ENCODE results near the gene DGKI.

DGKI gene

DNA sequence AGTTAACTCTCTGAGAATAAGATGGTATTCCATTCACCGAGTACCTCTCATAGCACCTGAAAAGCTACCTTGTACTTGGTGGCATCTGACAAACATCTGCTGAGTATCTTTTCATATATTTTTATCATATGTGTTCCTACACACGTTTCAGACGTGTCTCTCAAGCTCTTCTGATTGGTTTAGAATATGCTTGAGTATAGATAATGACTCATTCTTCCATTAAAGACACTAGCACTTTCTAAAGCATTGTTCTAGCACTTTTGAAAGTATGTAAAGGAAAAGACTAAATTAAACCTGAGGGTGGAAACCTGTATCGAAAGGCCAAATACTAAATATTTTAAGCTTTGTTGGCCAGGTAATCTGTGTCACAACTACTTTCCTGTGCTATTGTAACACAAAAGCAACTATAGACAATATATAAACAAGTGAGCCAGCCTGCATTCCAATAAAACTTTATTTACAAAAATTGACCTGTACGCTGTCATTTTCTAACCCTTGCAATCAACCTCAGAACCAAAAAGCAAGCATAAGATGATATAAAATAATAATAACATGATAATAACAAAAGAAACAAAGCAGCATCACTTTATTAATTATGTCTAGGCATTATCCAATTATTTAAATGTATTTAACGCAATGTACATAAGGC lies 95.3 kb downstream of the DGKI start:
- Histone ChIP-seq H3K27ac (ENCODE audit: extremely low read depth, low read depth, low read length) (no peak overlapping the region), H3K36me3 (ENCODE audit: control insufficient read depth in 2 of 2, insufficient read depth in 1 of 2, low read length in 2 of 2) (no peaks in the 10 kb centered on the region), H3K4me1 (ENCODE audit: control insufficient read depth, insufficient read depth, low read length) (no peaks in the 10 kb centered on the region), H3K9me3 (ENCODE audit: control insufficient read depth, insufficient read depth, low read depth, low read length) (no peaks in the 10 kb centered on the region), H3K4me3 (ENCODE audit: low read depth, low read length) (no peak overlapping the region)
- ChIA-PET CTCF (no interaction called here), POLR2A (no interaction called here)
- TF ChIP-seq, protein P1, sequence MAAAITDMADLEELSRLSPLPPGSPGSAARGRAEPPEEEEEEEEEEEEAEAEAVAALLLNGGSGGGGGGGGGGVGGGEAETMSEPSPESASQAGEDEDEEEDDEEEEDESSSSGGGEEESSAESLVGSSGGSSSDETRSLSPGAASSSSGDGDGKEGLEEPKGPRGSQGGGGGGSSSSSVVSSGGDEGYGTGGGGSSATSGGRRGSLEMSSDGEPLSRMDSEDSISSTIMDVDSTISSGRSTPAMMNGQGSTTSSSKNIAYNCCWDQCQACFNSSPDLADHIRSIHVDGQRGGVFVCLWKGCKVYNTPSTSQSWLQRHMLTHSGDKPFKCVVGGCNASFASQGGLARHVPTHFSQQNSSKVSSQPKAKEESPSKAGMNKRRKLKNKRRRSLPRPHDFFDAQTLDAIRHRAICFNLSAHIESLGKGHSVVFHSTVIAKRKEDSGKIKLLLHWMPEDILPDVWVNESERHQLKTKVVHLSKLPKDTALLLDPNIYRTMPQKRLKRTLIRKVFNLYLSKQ (tag by site-specific recombination; IDR thresholded peaks at IDR 0.05; ENCODE audit: borderline replicate concordance), result no peak
- TF ChIP-seq, protein P2, sequence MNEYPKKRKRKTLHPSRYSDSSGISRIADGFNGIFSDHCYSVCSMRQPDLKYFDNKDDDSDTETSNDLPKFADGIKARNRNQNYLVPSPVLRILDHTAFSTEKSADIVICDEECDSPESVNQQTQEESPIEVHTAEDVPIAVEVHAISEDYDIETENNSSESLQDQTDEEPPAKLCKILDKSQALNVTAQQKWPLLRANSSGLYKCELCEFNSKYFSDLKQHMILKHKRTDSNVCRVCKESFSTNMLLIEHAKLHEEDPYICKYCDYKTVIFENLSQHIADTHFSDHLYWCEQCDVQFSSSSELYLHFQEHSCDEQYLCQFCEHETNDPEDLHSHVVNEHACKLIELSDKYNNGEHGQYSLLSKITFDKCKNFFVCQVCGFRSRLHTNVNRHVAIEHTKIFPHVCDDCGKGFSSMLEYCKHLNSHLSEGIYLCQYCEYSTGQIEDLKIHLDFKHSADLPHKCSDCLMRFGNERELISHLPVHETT (tag by site-specific recombination; IDR thresholded peaks at IDR 0.05), result no peak
- no peak for TF ChIP-seq MYNN (tag by site-specific recombination; IDR thresholded peaks at IDR 0.05; ENCODE audit: borderline replicate concordance)
- no peak for TF ChIP-seq ZNF16 (tag by site-specific recombination; IDR thresholded peaks at IDR 0.05; ENCODE audit: low read depth)
- TF ChIP-seq ZNF292 (tag by site-specific recombination; IDR thresholded peaks at IDR 0.05; ENCODE audit: borderline replicate concordance, low read depth), result no peak
- no peak for TF ChIP-seq ZNF677 (tag by site-specific recombination; IDR thresholded peaks at IDR 0.05)
- TF ChIP-seq ZBTB17 (tag by site-specific recombination; IDR thresholded peaks at IDR 0.05), result no peak
- TF ChIP-seq, protein P3, sequence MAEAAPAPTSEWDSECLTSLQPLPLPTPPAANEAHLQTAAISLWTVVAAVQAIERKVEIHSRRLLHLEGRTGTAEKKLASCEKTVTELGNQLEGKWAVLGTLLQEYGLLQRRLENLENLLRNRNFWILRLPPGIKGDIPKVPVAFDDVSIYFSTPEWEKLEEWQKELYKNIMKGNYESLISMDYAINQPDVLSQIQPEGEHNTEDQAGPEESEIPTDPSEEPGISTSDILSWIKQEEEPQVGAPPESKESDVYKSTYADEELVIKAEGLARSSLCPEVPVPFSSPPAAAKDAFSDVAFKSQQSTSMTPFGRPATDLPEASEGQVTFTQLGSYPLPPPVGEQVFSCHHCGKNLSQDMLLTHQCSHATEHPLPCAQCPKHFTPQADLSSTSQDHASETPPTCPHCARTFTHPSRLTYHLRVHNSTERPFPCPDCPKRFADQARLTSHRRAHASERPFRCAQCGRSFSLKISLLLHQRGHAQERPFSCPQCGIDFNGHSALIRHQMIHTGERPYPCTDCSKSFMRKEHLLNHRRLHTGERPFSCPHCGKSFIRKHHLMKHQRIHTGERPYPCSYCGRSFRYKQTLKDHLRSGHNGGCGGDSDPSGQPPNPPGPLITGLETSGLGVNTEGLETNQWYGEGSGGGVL (tag by site-specific recombination; IDR thresholded peaks at IDR 0.05), result no peak
- no peak for TF ChIP-seq GFI1B (tag by site-specific recombination; IDR thresholded peaks at IDR 0.05)
- TF ChIP-seq, protein P4, sequence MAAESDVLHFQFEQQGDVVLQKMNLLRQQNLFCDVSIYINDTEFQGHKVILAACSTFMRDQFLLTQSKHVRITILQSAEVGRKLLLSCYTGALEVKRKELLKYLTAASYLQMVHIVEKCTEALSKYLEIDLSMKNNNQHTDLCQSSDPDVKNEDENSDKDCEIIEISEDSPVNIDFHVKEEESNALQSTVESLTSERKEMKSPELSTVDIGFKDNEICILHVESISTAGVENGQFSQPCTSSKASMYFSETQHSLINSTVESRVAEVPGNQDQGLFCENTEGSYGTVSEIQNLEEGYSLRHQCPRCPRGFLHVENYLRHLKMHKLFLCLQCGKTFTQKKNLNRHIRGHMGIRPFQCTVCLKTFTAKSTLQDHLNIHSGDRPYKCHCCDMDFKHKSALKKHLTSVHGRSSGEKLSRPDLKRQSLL (tag by site-specific recombination; IDR thresholded peaks at IDR 0.05), result no peak
- no peak for TF ChIP-seq ZNF501 (tag by site-specific recombination; IDR thresholded peaks at IDR 0.05)
- TF ChIP-seq, protein P5, sequence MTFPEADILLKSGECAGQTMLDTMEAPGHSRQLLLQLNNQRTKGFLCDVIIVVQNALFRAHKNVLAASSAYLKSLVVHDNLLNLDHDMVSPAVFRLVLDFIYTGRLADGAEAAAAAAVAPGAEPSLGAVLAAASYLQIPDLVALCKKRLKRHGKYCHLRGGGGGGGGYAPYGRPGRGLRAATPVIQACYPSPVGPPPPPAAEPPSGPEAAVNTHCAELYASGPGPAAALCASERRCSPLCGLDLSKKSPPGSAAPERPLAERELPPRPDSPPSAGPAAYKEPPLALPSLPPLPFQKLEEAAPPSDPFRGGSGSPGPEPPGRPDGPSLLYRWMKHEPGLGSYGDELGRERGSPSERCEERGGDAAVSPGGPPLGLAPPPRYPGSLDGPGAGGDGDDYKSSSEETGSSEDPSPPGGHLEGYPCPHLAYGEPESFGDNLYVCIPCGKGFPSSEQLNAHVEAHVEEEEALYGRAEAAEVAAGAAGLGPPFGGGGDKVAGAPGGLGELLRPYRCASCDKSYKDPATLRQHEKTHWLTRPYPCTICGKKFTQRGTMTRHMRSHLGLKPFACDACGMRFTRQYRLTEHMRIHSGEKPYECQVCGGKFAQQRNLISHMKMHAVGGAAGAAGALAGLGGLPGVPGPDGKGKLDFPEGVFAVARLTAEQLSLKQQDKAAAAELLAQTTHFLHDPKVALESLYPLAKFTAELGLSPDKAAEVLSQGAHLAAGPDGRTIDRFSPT (tag by site-specific recombination; IDR thresholded peaks at IDR 0.05), result no peak
- TF ChIP-seq ZNF621 (tag by site-specific recombination; IDR thresholded peaks at IDR 0.05), result no peak
- TF ChIP-seq, protein P6, sequence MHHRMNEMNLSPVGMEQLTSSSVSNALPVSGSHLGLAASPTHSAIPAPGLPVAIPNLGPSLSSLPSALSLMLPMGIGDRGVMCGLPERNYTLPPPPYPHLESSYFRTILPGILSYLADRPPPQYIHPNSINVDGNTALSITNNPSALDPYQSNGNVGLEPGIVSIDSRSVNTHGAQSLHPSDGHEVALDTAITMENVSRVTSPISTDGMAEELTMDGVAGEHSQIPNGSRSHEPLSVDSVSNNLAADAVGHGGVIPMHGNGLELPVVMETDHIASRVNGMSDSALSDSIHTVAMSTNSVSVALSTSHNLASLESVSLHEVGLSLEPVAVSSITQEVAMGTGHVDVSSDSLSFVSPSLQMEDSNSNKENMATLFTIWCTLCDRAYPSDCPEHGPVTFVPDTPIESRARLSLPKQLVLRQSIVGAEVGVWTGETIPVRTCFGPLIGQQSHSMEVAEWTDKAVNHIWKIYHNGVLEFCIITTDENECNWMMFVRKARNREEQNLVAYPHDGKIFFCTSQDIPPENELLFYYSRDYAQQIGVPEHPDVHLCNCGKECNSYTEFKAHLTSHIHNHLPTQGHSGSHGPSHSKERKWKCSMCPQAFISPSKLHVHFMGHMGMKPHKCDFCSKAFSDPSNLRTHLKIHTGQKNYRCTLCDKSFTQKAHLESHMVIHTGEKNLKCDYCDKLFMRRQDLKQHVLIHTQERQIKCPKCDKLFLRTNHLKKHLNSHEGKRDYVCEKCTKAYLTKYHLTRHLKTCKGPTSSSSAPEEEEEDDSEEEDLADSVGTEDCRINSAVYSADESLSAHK (tag by site-specific recombination; IDR thresholded peaks at IDR 0.05), result no peak
- TF ChIP-seq, protein P7, sequence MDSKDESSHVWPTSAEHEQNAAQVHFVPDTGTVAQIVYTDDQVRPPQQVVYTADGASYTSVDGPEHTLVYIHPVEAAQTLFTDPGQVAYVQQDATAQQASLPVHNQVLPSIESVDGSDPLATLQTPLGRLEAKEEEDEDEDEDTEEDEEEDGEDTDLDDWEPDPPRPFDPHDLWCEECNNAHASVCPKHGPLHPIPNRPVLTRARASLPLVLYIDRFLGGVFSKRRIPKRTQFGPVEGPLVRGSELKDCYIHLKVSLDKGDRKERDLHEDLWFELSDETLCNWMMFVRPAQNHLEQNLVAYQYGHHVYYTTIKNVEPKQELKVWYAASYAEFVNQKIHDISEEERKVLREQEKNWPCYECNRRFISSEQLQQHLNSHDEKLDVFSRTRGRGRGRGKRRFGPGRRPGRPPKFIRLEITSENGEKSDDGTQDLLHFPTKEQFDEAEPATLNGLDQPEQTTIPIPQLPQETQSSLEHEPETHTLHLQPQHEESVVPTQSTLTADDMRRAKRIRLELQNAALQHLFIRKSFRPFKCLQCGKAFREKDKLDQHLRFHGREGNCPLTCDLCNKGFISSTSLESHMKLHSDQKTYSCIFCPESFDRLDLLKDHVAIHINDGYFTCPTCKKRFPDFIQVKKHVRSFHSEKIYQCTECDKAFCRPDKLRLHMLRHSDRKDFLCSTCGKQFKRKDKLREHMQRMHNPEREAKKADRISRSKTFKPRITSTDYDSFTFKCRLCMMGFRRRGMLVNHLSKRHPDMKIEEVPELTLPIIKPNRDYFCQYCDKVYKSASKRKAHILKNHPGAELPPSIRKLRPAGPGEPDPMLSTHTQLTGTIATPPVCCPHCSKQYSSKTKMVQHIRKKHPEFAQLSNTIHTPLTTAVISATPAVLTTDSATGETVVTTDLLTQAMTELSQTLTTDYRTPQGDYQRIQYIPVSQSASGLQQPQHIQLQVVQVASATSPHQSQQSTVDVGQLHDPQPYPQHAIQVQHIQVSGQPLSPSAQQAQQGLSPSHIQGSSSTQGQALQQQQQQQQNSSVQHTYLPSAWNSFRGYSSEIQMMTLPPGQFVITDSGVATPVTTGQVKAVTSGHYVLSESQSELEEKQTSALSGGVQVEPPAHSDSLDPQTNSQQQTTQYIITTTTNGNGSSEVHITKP (tag by site-specific recombination; IDR thresholded peaks at IDR 0.05), result no peak
- TF ChIP-seq, protein P8, sequence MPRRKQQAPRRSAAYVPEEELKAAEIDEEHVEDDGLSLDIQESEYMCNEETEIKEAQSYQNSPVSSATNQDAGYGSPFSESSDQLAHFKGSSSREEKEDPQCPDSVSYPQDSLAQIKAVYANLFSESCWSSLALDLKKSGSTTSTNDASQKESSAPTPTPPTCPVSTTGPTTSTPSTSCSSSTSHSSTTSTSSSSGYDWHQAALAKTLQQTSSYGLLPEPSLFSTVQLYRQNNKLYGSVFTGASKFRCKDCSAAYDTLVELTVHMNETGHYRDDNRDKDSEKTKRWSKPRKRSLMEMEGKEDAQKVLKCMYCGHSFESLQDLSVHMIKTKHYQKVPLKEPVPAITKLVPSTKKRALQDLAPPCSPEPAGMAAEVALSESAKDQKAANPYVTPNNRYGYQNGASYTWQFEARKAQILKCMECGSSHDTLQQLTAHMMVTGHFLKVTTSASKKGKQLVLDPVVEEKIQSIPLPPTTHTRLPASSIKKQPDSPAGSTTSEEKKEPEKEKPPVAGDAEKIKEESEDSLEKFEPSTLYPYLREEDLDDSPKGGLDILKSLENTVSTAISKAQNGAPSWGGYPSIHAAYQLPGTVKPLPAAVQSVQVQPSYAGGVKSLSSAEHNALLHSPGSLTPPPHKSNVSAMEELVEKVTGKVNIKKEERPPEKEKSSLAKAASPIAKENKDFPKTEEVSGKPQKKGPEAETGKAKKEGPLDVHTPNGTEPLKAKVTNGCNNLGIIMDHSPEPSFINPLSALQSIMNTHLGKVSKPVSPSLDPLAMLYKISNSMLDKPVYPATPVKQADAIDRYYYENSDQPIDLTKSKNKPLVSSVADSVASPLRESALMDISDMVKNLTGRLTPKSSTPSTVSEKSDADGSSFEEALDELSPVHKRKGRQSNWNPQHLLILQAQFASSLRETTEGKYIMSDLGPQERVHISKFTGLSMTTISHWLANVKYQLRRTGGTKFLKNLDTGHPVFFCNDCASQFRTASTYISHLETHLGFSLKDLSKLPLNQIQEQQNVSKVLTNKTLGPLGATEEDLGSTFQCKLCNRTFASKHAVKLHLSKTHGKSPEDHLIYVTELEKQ (tag by site-specific recombination; IDR thresholded peaks at IDR 0.05; ENCODE audit: borderline replicate concordance), result no peak
- TF ChIP-seq ZNF624 (tag by site-specific recombination; IDR thresholded peaks at IDR 0.05), result no peak
- no peak for TF ChIP-seq ZNF354C (tag by site-specific recombination; IDR thresholded peaks at IDR 0.05; ENCODE audit: borderline replicate concordance, low read depth)
